Measurements from ENCODE around the gene PHLDA2. TPM values are rescaled to one million over a fixed set of nuclear protein-coding genes. Genes with fewer than 3 reads are reported as not detected.

The PHLDA2 gene
- polyA plus RNA-seq, 1 donor (not counting 4 experiments of a cell fraction or from before 2014, with no cell fraction given): 24.3 TPM

GRCh38 chr11:2942447-2942846, 13.2 kb upstream of the PHLDA2 start:
- FAIRE-seq (no peak), DNase-seq (ENCODE audit: low read depth, low spot score) (no peak)
- no peak overlapping the region for H2AFZ ChIP-seq (ENCODE audit: control insufficient read depth, low read length)
- H3K27ac ChIP-seq (ENCODE audit: control insufficient read depth, insufficient read depth, low read length): no peak overlapping the region
- H3K9me3 ChIP-seq (ENCODE audit: control insufficient read depth, low read depth, low read length): peaks cover 5% of the 10 kb centered on the region
- no peak overlapping the region for H3K4me2 ChIP-seq (ENCODE audit: control insufficient read depth, extremely low read depth, insufficient read depth, low read depth, low read length)
- H3K27me3 ChIP-seq (ENCODE audit: control insufficient read depth, extremely low read depth, insufficient read depth, low read length): no peaks in the 10 kb centered on the region
- no peak overlapping the region for H3K4me3 ChIP-seq (ENCODE audit: control insufficient read depth in 2 of 3, extremely low read depth in 1 of 3, insufficient read depth in 2 of 3, low read depth in 1 of 3, low read length in 3 of 3)
- TF ChIP-seq CTCF (optimal IDR thresholded peaks at IDR 0.05 in 1 of 3, IDR thresholded peaks at IDR 0.05 in 1 of 3, conservative IDR thresholded peaks at IDR 0.05 in 1 of 3; ENCODE audit: extremely low read depth in 1 of 3, insufficient read depth in 2 of 3, low read length in 3 of 3) (no peak), EZH2 (IDR thresholded peaks at IDR 0.05; ENCODE audit: low read length) (no peak)
- H3K4me1 ChIP-seq (ENCODE audit: control insufficient read depth, extremely low read depth, insufficient read depth, low read length): peaks cover 21% of the 10 kb centered on the region
- dilution Hi-C loops (cut with MboI; ENCODE audit: extremely low pct_ligation_motif_present, low sequenced_read_pairs): no loop called here
- no peak overlapping the region for H3K9ac ChIP-seq (ENCODE audit: control insufficient read depth, extremely low read depth, insufficient read depth, low read length)
- H3K79me2 ChIP-seq (ENCODE audit: control insufficient read depth, insufficient read depth, low read length): no peaks in the 10 kb centered on the region
- peaks cover 6 to 24% of the 10 kb centered on the region in 2 experiments for H3K36me3 ChIP-seq (ENCODE audit: control insufficient read depth in 2 of 2, extremely low read depth in 1 of 2, insufficient read depth in 2 of 2, low read length in 2 of 2)
- no peaks in the 10 kb centered on the region for H3K9me1 ChIP-seq (ENCODE audit: control insufficient read depth, extremely low read depth, insufficient read depth, low read length)
- H4K20me1 ChIP-seq (ENCODE audit: control insufficient read depth, extremely low read depth, insufficient read depth, low read length): peaks cover 11% of the 10 kb centered on the region

DNA sequence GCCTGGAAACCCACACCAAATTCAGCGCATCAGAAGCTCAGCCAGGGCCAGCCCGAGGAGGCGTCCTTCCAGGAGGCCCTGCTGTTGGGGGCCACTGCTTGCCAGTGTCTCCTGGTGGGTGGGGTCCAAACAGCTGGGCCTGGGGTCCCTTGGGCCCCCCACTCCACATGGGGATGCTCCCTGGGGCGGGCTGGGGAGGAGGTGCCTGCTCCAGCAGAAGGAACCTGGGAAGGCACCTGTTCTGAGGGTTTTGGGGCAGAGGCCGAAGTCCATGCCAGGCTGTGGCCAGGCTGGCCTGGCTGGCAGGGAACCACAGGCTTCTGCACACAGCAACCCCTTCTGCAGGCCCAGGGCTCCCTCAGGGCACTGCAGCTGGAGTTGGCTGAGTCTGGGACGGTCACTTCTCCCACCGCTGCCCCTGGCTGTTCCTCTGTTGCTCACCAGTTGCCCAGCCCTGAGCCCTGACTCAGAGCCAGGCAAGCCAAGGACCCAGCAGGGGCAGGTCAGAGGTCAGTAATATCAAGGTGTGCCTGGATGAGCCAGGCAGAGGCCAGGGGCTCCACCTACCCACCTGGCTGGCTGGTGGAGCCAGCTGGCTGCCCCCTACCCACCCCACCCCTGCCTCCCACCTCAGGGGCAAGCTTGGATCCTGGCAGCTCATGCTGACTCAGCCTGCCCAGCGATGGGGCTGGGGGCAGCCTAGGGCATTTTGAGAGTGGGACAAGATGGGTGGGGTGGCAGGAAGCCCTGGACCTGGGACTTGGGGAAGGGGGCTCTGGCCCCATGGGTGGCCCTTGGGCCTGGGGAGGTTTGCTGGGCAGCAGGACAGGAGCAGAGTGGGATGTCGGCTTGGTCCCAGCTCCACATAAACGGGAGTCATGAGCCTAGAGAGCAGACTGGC, 12.0 kb upstream of the PHLDA2 start:
- Histone ChIP-seq H3K9ac (ENCODE audit: control insufficient read depth, extremely low read depth, insufficient read depth, low read length) (peak overlapping the region; percentile 15), H3K4me1 (ENCODE audit: control insufficient read depth, extremely low read depth, insufficient read depth, low read length) (peaks cover 21% of the 10 kb centered on the region), H2AFZ (ENCODE audit: control insufficient read depth, low read length) (no peak overlapping the region), H3K36me3 (ENCODE audit: control insufficient read depth in 2 of 2, extremely low read depth in 1 of 2, insufficient read depth in 2 of 2, low read length in 2 of 2) (peaks cover 5 to 21% of the 10 kb centered on the region in 2 experiments), H3K79me2 (ENCODE audit: control insufficient read depth, insufficient read depth, low read length) (no peaks in the 10 kb centered on the region), H3K27ac (ENCODE audit: control insufficient read depth, insufficient read depth, low read length) (no peak overlapping the region), H4K20me1 (ENCODE audit: control insufficient read depth, extremely low read depth, insufficient read depth, low read length) (peaks cover 8% of the 10 kb centered on the region), H3K4me2 (ENCODE audit: control insufficient read depth, extremely low read depth, insufficient read depth, low read depth, low read length) (no peak overlapping the region), H3K4me3 (ENCODE audit: control insufficient read depth in 2 of 3, extremely low read depth in 1 of 3, insufficient read depth in 2 of 3, low read depth in 1 of 3, low read length in 3 of 3) (no peak overlapping the region), H3K9me1 (ENCODE audit: control insufficient read depth, extremely low read depth, insufficient read depth, low read length) (no peaks in the 10 kb centered on the region), H3K27me3 (ENCODE audit: control insufficient read depth, extremely low read depth, insufficient read depth, low read length) (no peaks in the 10 kb centered on the region), H3K9me3 (ENCODE audit: control insufficient read depth, low read depth, low read length) (peaks cover 5% of the 10 kb centered on the region)
- TF ChIP-seq CTCF (optimal IDR thresholded peaks at IDR 0.05 in 1 of 3, IDR thresholded peaks at IDR 0.05 in 1 of 3, conservative IDR thresholded peaks at IDR 0.05 in 1 of 3; ENCODE audit: extremely low read depth in 1 of 3, insufficient read depth in 2 of 3, low read length in 3 of 3): no peak
- TF ChIP-seq EZH2 (IDR thresholded peaks at IDR 0.05; ENCODE audit: low read length): no peak
- dilution Hi-C loops (cut with MboI; ENCODE audit: extremely low pct_ligation_motif_present, low sequenced_read_pairs): no loop called here
- no peak for DNase-seq (ENCODE audit: low read depth, low spot score)
- FAIRE-seq: no peak

Data from keratinocyte (primary cell).